Activated CD8-positive, alpha-beta T cell treated with anti-CD3 and anti-CD28 coated beads, Interleukin-2, amount 10 ng/mL, durations not matched to agents 7 days and 5 days (primary cell): ENCODE measurements around the gene BABAM2. TPM values are rescaled to one million over a fixed set of nuclear protein-coding genes. Genes with fewer than 3 reads are reported as not detected.

Experiments used
- ATAC-seq: fragments of 150-1000 bp; cut with Tn5 transposase; one replicate; pipeline ENCODE4 v1.10.0; 2021; ENCODE audit warnings: moderate library complexity
- CTCF ChIA-PET: fragments of 350-600 bp; sonication (Branson Sonifier 250); formaldehyde crosslinking; loops from one replicate; lab custom pipeline; 2021; ENCODE audit warnings: antibody characterized with exemption; lab: Charles Lee
- POLR2A ChIA-PET: fragments of 350-600 bp; sonication (Branson Sonifier 250); formaldehyde crosslinking; loops from one replicate; lab custom pipeline; 2021; ENCODE audit warnings: antibody characterized with exemption; lab: Charles Lee
- DNase-seq: peaks from one replicate; pipeline ENCODE4 v3.0.0-alpha.2; 2020
- H3K27ac Mint-ChIP-seq: one replicate; pipeline ENCODE4 v1.8.0; 2021; ENCODE audit warnings: mild to moderate bottlenecking, mixed read lengths
- H3K27me3 Mint-ChIP-seq: one replicate; pipeline ENCODE4 v1.8.0; 2021; ENCODE audit warnings: low read depth, mixed read lengths
- H3K36me3 Mint-ChIP-seq: one replicate; pipeline ENCODE4 v1.8.0; 2021; ENCODE audit warnings: low read depth, mixed read lengths
- H3K4me1 Mint-ChIP-seq: one replicate; pipeline ENCODE4 v1.8.0; 2021; ENCODE audit warnings: low read depth, mixed read lengths
- H3K4me3 Mint-ChIP-seq: one replicate; pipeline ENCODE4 v1.8.0; 2021; ENCODE audit warnings: mild to moderate bottlenecking, mixed read lengths
- H3K9me3 Mint-ChIP-seq: one replicate; pipeline ENCODE4 v1.8.0; 2022; ENCODE audit warnings: mixed read lengths; ENCODE audit not compliant: insufficient read depth
- total RNA-seq, 2 experiments: library from RNA; stranded (reverse); gene quantifications; one replicate each; pipeline ENCODE4 v1.2.3, GENCODE V29; 2021

BABAM2 gene
- total RNA-seq, 2 experiments from 2014 or later = 47.0 to 49.0 TPM

- Mint-ChIP-seq H3K4me1 (no peaks in the 10 kb centered on the region), H3K9me3 (peaks cover 14% of the 10 kb centered on the region), H3K27me3 (no peaks in the 10 kb centered on the region), H3K27ac (no peak overlapping the region), H3K4me3 (no peak overlapping the region), H3K36me3 (peaks cover 29% of the 10 kb centered on the region)
- DNase-seq = no peak
- no peak for ATAC-seq
- POLR2A ChIA-PET = no interaction called here
- CTCF ChIA-PET = no interaction called here
These were observed 268.3 kb downstream of the BABAM2 start for GRCh38 chr2:28158791-28159190.

GRCh38 chr2:28160986-28161425 is 270.5 kb downstream of the BABAM2 start:
- Mint-ChIP-seq H3K4me1 (no peaks in the 10 kb centered on the region), H3K27ac (no peak overlapping the region), H3K27me3 (no peaks in the 10 kb centered on the region), H3K4me3 (no peak overlapping the region), H3K9me3 (peaks cover 2% of the 10 kb centered on the region), H3K36me3 (peaks cover 16% of the 10 kb centered on the region)
- POLR2A ChIA-PET = no interaction called here
- no peak for DNase-seq
- no peak for ATAC-seq
- CTCF ChIA-PET = no interaction called here

GRCh38 chr2:28161466-28161865 is 270.9 kb downstream of the BABAM2 start:
- CTCF ChIA-PET = no interaction called here
- POLR2A ChIA-PET = no interaction called here
- H3K4me1 Mint-ChIP-seq = no peaks in the 10 kb centered on the region
- no peaks in the 10 kb centered on the region for H3K27me3 Mint-ChIP-seq
- peaks cover 15% of the 10 kb centered on the region for H3K36me3 Mint-ChIP-seq
- no peak overlapping the region for H3K4me3 Mint-ChIP-seq
- ATAC-seq (no peak), DNase-seq (no peak)
- no peaks in the 10 kb centered on the region for H3K9me3 Mint-ChIP-seq
- no peak overlapping the region for H3K27ac Mint-ChIP-seq

GRCh38 chr2:28162564-28162963 is 272.0 kb downstream of the BABAM2 start:
- DNase-seq = no peak

GRCh38 chr2:28163028-28163427 is 272.5 kb downstream of the BABAM2 start:
- no peaks in the 10 kb centered on the region for H3K9me3 Mint-ChIP-seq
- no peak overlapping the region for H3K4me3 Mint-ChIP-seq
- no peaks in the 10 kb centered on the region for H3K27me3 Mint-ChIP-seq
- H3K36me3 Mint-ChIP-seq = peaks cover 10% of the 10 kb centered on the region
- no peaks in the 10 kb centered on the region for H3K4me1 Mint-ChIP-seq
- ChIA-PET POLR2A (no interaction called here), CTCF (interaction anchor here (1.0 kb wide), 1 partner anchor 13 kb away, joined by 3 read pairs; no protein-coding TSS in a partner anchor)
- no peak overlapping the region for H3K27ac Mint-ChIP-seq
- ATAC-seq (no peak), DNase-seq (no peak)

More at GRCh38 chr2:28162564-28162963, 272.0 kb downstream of the BABAM2 start:
- Mint-ChIP-seq H3K4me3 (no peak overlapping the region), H3K27ac (no peak overlapping the region), H3K36me3 (peaks cover 10% of the 10 kb centered on the region), H3K27me3 (no peaks in the 10 kb centered on the region), H3K4me1 (no peaks in the 10 kb centered on the region), H3K9me3 (no peaks in the 10 kb centered on the region)
- ChIA-PET POLR2A (no interaction called here), CTCF (interaction anchor here (1.0 kb wide), 1 partner anchor 13 kb away, joined by 3 read pairs; no protein-coding TSS in a partner anchor)
- no peak for ATAC-seq

GRCh38 chr2:28163627-28164279 is 273.2 kb downstream of the BABAM2 start:
- H3K36me3 Mint-ChIP-seq = peaks cover 10% of the 10 kb centered on the region
- no peak overlapping the region for H3K4me3 Mint-ChIP-seq
- H3K27ac Mint-ChIP-seq = no peak overlapping the region
- DNase-seq = no peak
- no peak for ATAC-seq
- POLR2A ChIA-PET = no interaction called here
- CTCF ChIA-PET = interaction anchor here (1.0 kb wide), 1 partner anchor 409 kb away, joined by 3 read pairs; no protein-coding TSS in a partner anchor
- H3K9me3 Mint-ChIP-seq = no peaks in the 10 kb centered on the region
- no peaks in the 10 kb centered on the region for H3K4me1 Mint-ChIP-seq
- H3K27me3 Mint-ChIP-seq = no peaks in the 10 kb centered on the region

GRCh38 chr2:28164280-28164801 is 273.8 kb downstream of the BABAM2 start:
- DNase-seq = no peak
- ATAC-seq = no peak
- no peak overlapping the region for H3K27ac Mint-ChIP-seq
- POLR2A ChIA-PET = interaction anchor here (0.7 kb wide), 1 partner anchor 191 kb away, joined by 3 read pairs; no protein-coding TSS in a partner anchor
- peaks cover 4% of the 10 kb centered on the region for H3K36me3 Mint-ChIP-seq
- no peaks in the 10 kb centered on the region for H3K9me3 Mint-ChIP-seq
- H3K4me1 Mint-ChIP-seq = no peaks in the 10 kb centered on the region
- no peak overlapping the region for H3K4me3 Mint-ChIP-seq
- CTCF ChIA-PET = interaction anchor here (1.0 kb wide), 1 partner anchor 410 kb away, joined by 3 read pairs; no protein-coding TSS in a partner anchor
- no peaks in the 10 kb centered on the region for H3K27me3 Mint-ChIP-seq

GRCh38 chr2:28165087-28165635 is 274.6 kb downstream of the BABAM2 start:
- CTCF ChIA-PET = interaction anchor here (1.0 kb wide), 1 partner anchor 411 kb away, joined by 3 read pairs; no protein-coding TSS in a partner anchor
- peaks cover 3% of the 10 kb centered on the region for H3K36me3 Mint-ChIP-seq

GRCh38 chr2:28166956-28167355 is 276.4 kb downstream of the BABAM2 start:
- H3K4me1 Mint-ChIP-seq = no peaks in the 10 kb centered on the region
- ATAC-seq = no peak
- no peaks in the 10 kb centered on the region for H3K27me3 Mint-ChIP-seq
- ChIA-PET CTCF (interaction anchor here (1.1 kb wide), 1 partner anchor 412 kb away, joined by 3 read pairs; no protein-coding TSS in a partner anchor), POLR2A (no interaction called here)
- peaks cover 3% of the 10 kb centered on the region for H3K36me3 Mint-ChIP-seq
- H3K4me3 Mint-ChIP-seq = no peak overlapping the region
- no peak for DNase-seq
- H3K9me3 Mint-ChIP-seq = no peaks in the 10 kb centered on the region
- no peak overlapping the region for H3K27ac Mint-ChIP-seq

More at GRCh38 chr2:28165087-28165635, 274.6 kb downstream of the BABAM2 start:
- POLR2A ChIA-PET = interaction anchor here (0.7 kb wide), 1 partner anchor 191 kb away, joined by 3 read pairs; no protein-coding TSS in a partner anchor
- ATAC-seq (no peak), DNase-seq (no peak)
- H3K4me3 Mint-ChIP-seq = no peak overlapping the region
- no peaks in the 10 kb centered on the region for H3K9me3 Mint-ChIP-seq
- no peaks in the 10 kb centered on the region for H3K27me3 Mint-ChIP-seq
- H3K27ac Mint-ChIP-seq = peak overlapping the region; percentile 18
- H3K4me1 Mint-ChIP-seq = no peaks in the 10 kb centered on the region

- no peak overlapping the region for H3K4me3 Mint-ChIP-seq
- no peak for ATAC-seq
- no peaks in the 10 kb centered on the region for H3K9me3 Mint-ChIP-seq
- H3K36me3 Mint-ChIP-seq = peaks cover 5% of the 10 kb centered on the region
- ChIA-PET CTCF (no interaction called here), POLR2A (no interaction called here)
- peaks cover 2% of the 10 kb centered on the region for H3K4me1 Mint-ChIP-seq
- no peak for DNase-seq
- H3K27ac Mint-ChIP-seq = no peak overlapping the region
- H3K27me3 Mint-ChIP-seq = no peaks in the 10 kb centered on the region
These were observed 277.8 kb downstream of the BABAM2 start for GRCh38 chr2:28168376-28168775.

GRCh38 chr2:28169492-28169891 is 279.0 kb downstream of the BABAM2 start:
- Mint-ChIP-seq H3K9me3 (no peaks in the 10 kb centered on the region), H3K36me3 (peaks cover 5% of the 10 kb centered on the region), H3K27me3 (no peaks in the 10 kb centered on the region), H3K27ac (no peak overlapping the region), H3K4me3 (no peak overlapping the region), H3K4me1 (peaks cover 2% of the 10 kb centered on the region)
- ChIA-PET POLR2A (no interaction called here), CTCF (interaction anchor here (1.3 kb wide), 1 partner anchor 16 kb away, joined by 3 read pairs; no protein-coding TSS in a partner anchor)
- DNase-seq = no peak
- no peak for ATAC-seq
